Measurements from ENCODE around the gene SPESP1. TPM values are rescaled to one million over a fixed set of nuclear protein-coding genes. Genes with fewer than 3 reads are reported as not detected.

Gene SPESP1
- total and polyA plus RNA-seq, 9 of the 15 experiments (the other 6 are each of a cell fraction or from before 2014, with no cell fraction given), result not detected

- TF ChIP-seq ZNF316 (IDR thresholded peaks at IDR 0.05) (no peak), HDAC6 (IDR thresholded peaks at IDR 0.05; ENCODE audit: low read depth, low read length) (no peak), ZC3H8 (IDR thresholded peaks at IDR 0.05) (no peak), RBM15 (IDR thresholded peaks at IDR 0.05; ENCODE audit: insufficient read depth, low read length) (no peak), PHF20 (IDR thresholded peaks at IDR 0.05; ENCODE audit: partially characterized antibody) (no peak), ATF3 (IDR thresholded peaks at IDR 0.05) (peak; percentile 68; the same call in 1 of the 2 replicates), ATF3 (CRISPR knock-in tag; conservative IDR thresholded peaks at IDR 0.05) (no peak), ZNF551 (CRISPR knock-in tag; IDR thresholded peaks at IDR 0.05) (no peak), MEF2D (tag; conservative IDR thresholded peaks at IDR 0.05; ENCODE audit: low read depth) (peak; percentile 50; the same call in 1 of the 2 replicates), ZNF407 (IDR thresholded peaks at IDR 0.05; ENCODE audit: low read depth) (no peak), CBX1 (IDR thresholded peaks at IDR 0.05; ENCODE audit: low read depth) (no peak), GTF2E2 (tag; IDR thresholded peaks at IDR 0.05) (no peak; the same call in 1 of the 2 replicates), SMARCA5 (IDR thresholded peaks at IDR 0.05) (no peak), HNRNPK (IDR thresholded peaks at IDR 0.05; ENCODE audit: low read depth, low read length, poor library complexity, severe bottlenecking) (no peak), IFI16 (CRISPR knock-in tag; IDR thresholded peaks at IDR 0.05) (no peak), ZNF609 (CRISPR knock-in tag; IDR thresholded peaks at IDR 0.05; ENCODE audit: borderline replicate concordance) (peak; percentile 74; the same call in 1 of the 2 replicates)
These were observed 61.4 kb downstream of the SPESP1 start (continued) for GRCh38 chr15:68991723-68992122.

Data from K562 (cell line).